Right cardiac atrium (tissue), 5 donors: ENCODE data around the gene PELO. TPM values are rescaled to one million over a fixed set of nuclear protein-coding genes. Genes with fewer than 3 reads are reported as not detected.

Experiments
- ATAC-seq, 2 donors: fragments of 200-7000 bp; cut with Tn5 transposase; one replicate each; pipeline versions ENCODE4 v1.8.0 to v1.9.1; 2020; ENCODE audit warnings: moderate library complexity in 2 of 2, mild to moderate bottlenecking in 1 of 2
- DNase-seq, 3 donors: peaks; one replicate each; pipeline ENCODE4 v3.0.0-alpha.2; 2020
- H3K27ac ChIP-seq: one replicate; pipeline ENCODE4 v1.5.1; 2013; ENCODE audit warnings: mild to moderate bottlenecking, low read length, control low read depth, moderate library complexity
- H3K27me3 ChIP-seq: one replicate; pipeline ENCODE4 v1.6.1; 2013; ENCODE audit not compliant: control insufficient read depth, insufficient read depth
- H3K4me1 ChIP-seq: one replicate; pipeline ENCODE4 v1.6.1; 2013; ENCODE audit warnings: low read length; ENCODE audit not compliant: control insufficient read depth, insufficient read depth
- H3K4me3 ChIP-seq: one replicate; pipeline ENCODE4 v1.5.1; 2013; ENCODE audit warnings: low read length, control low read depth
- H3K9me3 ChIP-seq: one replicate; pipeline ENCODE4 v1.6.1; 2013; ENCODE audit warnings: low read length; ENCODE audit not compliant: control insufficient read depth
- WGBS: extraction: QIAGEN DNeasy Blood & Tissue Kit; methylation state at CpG from one replicate; pipeline ENCODE4 v1.1.7; 2013; 5-methylcytosine and 5-hydroxymethylcytosine counted together
- intact Hi-C, 4 donors: fragments of 100-400 bp; cut with DNase I; formaldehyde crosslinking; loops; one replicate each; pipeline versions ENCODE4 v1.11.0 to v1.14.0; 2022 to 2023
- polyA plus RNA-seq: library from polyadenylated mRNA; stranded (reverse); fragments of 200-250 nt; gene quantifications from one replicate; pipeline ENCODE4 v1.2.3, GENCODE V29; 2013
- total RNA-seq, 4 donors: library from RNA; stranded (reverse); fragmentation: NEBNext Ultra II Directional; extraction: Animal tissue kit (Norgen Biotek cat#: 25700); gene quantifications; one replicate each; pipeline ENCODE4 v1.2.1, GENCODE V29; 2021
- donor health status: healthy with polysubstance abuse.
- donor health status: DM: no; HTN: yes; CAD: no.
- donor health status: DM: no; HTN: no; CAD: no.
- donor health status: DM: no; HTN: yes; CAD: no; lungs with severe emphysema.
- donor health status: DM: yes; HTN: yes; CAD: no.

PELO gene
- total and polyA plus RNA-seq, 5 donors, result 7.9 to 24.3 (median 19.9) TPM

- H3K4me3 ChIP-seq, result no peak overlapping the region
- H3K4me1 ChIP-seq, result no peaks in the 10 kb centered on the region
- H3K27ac ChIP-seq, result no peak overlapping the region
- no peaks in the 10 kb centered on the region for H3K27me3 ChIP-seq
- H3K9me3 ChIP-seq, result no peaks in the 10 kb centered on the region
- DNase-seq (no peak), ATAC-seq (no peak)
- 70% methylated on average over 2 of the region's 2 CpGs for WGBS
- intact Hi-C loops, result no loop called here
Measured at GRCh38 chr5:52830650-52831049, 42.9 kb downstream of the PELO start.

- DNase-seq (no peak), ATAC-seq (no peak)
- Histone ChIP-seq H3K4me1 (no peaks in the 10 kb centered on the region), H3K9me3 (no peaks in the 10 kb centered on the region), H3K27ac (no peak overlapping the region), H3K27me3 (no peaks in the 10 kb centered on the region), H3K4me3 (no peak overlapping the region)
- 81% methylated on average over 2 of the region's 2 CpGs for WGBS
- intact Hi-C loops, result no loop called here
Measured at GRCh38 chr5:52831786-52832511, 44.2 kb downstream of the PELO start.

GRCh38 chr5:52834320-52834719, 46.6 kb downstream of the PELO start:
- 78% methylated on average over 2 of the region's 2 CpGs for WGBS
- no peaks in the 10 kb centered on the region for H3K4me1 ChIP-seq
- no peaks in the 10 kb centered on the region for H3K27me3 ChIP-seq
- ATAC-seq (no peak), DNase-seq (no peak)
- H3K4me3 ChIP-seq, result no peak overlapping the region
- intact Hi-C loops, result no loop called here
- no peak overlapping the region for H3K27ac ChIP-seq
- H3K9me3 ChIP-seq, result no peaks in the 10 kb centered on the region

- ATAC-seq (peak; percentile 76 to 82), DNase-seq (peak in 2 of 3 donors; percentile 36 to 61)
- WGBS, result 45% methylated on average over 7 of the region's 7 CpGs
- no peaks in the 10 kb centered on the region for H3K9me3 ChIP-seq
- H3K4me1 ChIP-seq, result peaks cover 2% of the 10 kb centered on the region
- H3K4me3 ChIP-seq, result no peak overlapping the region
- H3K27ac ChIP-seq, result peak overlapping the region; percentile 98
- intact Hi-C loops, result no loop called here
- H3K27me3 ChIP-seq, result no peaks in the 10 kb centered on the region
Measured at GRCh38 chr5:52837068-52837467, 49.4 kb downstream of the PELO start.

Other genes with a start within 250 kb of the PELO start
- 10 to 100 TPM; 22.2 to 42.4 (median 29.4) TPM for gene ITGA1, start within 50 bp of the PELO start, total RNA-seq
- 6.6 TPM for gene ITGA1, start within 50 bp of the PELO start, polyA plus RNA-seq
- gene ITGA2, start 201.4 kb downstream of the PELO start, total RNA-seq, result 1 to 10 TPM; 1.3 to 5.2 (median 1.8) TPM
- 0.50 TPM for gene ITGA2, start 201.4 kb downstream of the PELO start, polyA plus RNA-seq